Astrocyte of the spinal cord (primary cell): ENCODE measurements around the gene PVALEF.

Source experiments
- DNase-seq: peaks from one replicate; pipeline ENCODE4 v3.0.0; 2011; ENCODE audit warnings: low read depth, low spot score
- H3K4me3 ChIP-seq: 2 replicates; pipeline ENCODE4 v1.5.1; 2011; ENCODE audit warnings: low read depth, mild to moderate bottlenecking, low read length, moderate library complexity
- in situ Hi-C: cut with HindIII; loops from 2 replicates; pipeline ENCODE4 v1.10.0; 2017; ENCODE audit warnings: low sequenced_read_pairs
- TF ChIP-seq, protein P1 (sequence below): IDR thresholded peaks from 2 replicates; pipeline ENCODE4 v1.5.1; 2012; ENCODE audit warnings: low read depth, mild to moderate bottlenecking, low read length, inconsistent platforms

PVALEF gene

DNA sequence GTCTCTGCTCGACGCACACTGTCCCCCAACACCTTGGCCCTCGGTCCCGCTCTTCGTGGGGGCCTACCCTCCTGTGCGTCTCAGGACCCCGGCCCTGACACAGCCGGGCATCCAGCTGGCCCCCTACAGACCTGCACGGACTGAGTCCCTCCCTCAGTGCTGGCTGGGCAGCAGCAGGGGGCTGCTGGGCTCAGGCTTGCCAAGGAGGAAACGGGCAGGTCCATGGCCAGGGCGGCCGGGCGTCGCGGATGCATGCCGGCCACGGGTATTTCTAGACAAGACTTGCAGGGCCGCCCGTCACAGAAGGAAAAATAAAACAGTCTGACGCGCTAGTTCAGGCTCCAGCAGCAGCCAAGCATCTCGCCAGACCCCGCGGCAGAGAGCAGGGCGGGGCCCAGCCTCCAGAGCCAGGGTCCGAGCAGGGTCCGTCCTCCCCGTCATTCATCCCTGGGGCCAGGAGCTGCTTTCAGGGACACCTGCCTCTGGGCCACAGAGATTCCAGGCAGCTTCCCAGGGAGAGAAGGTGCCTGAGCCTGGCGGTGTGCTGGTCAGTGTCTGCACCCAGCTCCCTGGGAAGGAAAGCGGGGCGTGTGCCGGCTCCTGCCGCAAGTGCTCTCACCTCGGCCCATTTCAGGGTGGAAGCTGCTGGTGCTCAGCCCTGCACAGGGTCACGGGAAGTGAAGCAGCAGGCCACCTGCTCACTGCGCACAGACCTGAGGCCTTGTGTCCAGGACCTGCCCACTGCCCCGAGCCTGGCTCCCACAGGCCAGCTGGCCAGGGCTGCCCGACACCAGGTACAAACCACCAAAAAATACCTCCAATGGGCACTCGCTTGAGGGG lies 7.2 kb upstream of the PVALEF start:
- in situ Hi-C loops, result no loop called here
- DNase-seq, result no peak
- TF ChIP-seq, protein P1, sequence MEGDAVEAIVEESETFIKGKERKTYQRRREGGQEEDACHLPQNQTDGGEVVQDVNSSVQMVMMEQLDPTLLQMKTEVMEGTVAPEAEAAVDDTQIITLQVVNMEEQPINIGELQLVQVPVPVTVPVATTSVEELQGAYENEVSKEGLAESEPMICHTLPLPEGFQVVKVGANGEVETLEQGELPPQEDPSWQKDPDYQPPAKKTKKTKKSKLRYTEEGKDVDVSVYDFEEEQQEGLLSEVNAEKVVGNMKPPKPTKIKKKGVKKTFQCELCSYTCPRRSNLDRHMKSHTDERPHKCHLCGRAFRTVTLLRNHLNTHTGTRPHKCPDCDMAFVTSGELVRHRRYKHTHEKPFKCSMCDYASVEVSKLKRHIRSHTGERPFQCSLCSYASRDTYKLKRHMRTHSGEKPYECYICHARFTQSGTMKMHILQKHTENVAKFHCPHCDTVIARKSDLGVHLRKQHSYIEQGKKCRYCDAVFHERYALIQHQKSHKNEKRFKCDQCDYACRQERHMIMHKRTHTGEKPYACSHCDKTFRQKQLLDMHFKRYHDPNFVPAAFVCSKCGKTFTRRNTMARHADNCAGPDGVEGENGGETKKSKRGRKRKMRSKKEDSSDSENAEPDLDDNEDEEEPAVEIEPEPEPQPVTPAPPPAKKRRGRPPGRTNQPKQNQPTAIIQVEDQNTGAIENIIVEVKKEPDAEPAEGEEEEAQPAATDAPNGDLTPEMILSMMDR, result no peak
- H3K4me3 ChIP-seq, result no peak overlapping the region

DNA sequence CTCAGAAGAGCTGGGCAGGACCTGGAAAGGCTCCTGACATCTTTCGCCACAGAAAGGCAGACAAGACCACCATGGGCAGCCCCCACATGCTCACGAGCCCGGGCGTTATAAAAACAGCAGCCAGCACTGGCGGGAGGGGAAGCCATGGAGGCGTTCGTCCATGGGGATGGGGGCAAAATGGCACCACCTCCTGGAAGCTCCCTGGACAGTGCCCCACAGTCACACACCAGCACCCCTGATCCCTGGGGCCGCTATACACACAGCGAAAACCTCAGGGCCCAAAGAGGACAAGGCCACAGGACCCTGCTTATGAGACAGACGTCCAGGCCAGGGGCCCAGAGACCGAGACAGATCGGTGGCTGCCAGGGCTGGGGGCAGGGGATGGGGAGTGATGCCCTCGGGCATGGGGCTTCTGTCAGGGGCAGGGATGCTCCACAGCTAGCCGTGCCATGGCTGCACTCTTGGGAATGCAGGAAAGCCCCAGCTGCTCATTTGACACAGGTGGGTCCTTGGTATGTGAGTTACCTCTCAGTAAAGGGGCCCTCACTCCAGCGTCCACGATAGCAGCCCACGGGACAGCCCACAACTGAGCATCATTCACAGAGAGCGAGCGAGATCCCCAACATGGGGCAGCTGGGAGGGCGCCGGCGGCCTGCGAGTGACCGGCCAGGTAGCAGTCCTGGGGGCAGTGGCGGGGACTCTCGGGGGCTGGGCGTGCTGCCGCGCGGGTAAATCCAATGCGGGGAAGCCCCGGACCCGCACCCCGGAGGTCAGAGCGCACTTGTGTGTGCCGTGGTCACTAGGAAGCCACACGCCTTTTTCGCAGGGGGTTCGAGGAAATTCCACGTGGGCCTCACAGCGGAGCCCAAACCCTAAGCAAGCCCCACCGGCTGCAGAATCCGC lies 6.4 kb upstream of the PVALEF start:
- no peak for DNase-seq
- no peak overlapping the region for H3K4me3 ChIP-seq
- TF ChIP-seq, protein P1, result no peak
- in situ Hi-C loops, result no loop called here

DNA sequence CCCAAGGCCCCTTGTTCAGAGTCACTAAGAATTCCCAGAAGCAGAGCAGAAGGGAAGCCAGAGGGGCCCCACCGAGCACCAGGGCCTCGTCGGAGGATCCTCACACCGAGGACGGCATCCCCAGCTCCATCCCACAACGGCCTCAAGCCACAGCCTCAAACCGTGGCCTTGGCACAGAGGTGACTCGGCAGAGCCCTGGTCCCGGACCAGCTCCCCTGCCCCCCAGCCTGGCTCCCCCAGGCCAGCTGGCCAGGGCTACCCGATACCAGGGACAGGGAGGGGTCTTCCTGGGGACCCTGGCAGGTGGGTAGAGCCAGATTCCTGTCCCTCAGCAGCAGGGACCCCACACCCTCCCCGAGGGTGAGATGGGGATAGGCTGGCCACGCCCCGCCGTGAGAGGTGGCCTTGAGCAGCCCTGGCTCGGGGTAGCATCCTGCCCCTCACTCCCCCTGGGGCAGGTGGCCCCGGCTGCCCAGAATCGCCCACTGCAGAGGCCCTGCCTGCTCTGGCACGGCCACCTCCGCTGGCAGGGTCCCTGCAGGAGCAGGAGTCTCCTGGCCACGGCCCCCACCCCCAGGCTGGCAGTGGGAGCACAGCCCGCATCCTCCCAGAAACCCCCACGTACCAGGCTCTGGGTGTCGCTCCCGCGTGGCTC lies 5.6 kb upstream of the PVALEF start:
- no peak overlapping the region for H3K4me3 ChIP-seq
- DNase-seq, result no peak
- TF ChIP-seq, protein P1, result no peak
- in situ Hi-C loops, result no loop called here

DNA sequence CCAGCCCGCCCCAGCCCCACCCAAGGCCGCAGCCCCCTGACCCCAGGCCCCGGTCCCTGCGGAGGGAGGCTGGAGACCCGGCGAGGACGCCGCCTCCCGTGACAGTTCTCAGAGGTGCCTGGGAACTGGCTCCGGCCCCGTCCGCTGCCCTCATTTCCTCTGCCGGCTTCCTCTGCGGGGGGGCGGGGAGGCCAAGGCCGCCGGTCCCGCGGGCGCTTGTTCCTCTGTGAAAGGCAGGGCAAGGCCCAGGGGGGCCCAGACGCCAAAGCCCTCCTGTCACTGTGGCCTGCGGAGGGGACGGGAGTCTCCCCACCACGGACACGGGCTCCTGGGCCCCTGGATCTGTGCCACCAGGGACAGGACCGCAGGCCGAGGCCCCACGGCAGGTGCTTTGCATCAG lies 5.0 kb upstream of the PVALEF start:
- in situ Hi-C loops, result no loop called here
- DNase-seq, result no peak
- no peak overlapping the region for H3K4me3 ChIP-seq
- TF ChIP-seq, protein P1, result no peak

DNA sequence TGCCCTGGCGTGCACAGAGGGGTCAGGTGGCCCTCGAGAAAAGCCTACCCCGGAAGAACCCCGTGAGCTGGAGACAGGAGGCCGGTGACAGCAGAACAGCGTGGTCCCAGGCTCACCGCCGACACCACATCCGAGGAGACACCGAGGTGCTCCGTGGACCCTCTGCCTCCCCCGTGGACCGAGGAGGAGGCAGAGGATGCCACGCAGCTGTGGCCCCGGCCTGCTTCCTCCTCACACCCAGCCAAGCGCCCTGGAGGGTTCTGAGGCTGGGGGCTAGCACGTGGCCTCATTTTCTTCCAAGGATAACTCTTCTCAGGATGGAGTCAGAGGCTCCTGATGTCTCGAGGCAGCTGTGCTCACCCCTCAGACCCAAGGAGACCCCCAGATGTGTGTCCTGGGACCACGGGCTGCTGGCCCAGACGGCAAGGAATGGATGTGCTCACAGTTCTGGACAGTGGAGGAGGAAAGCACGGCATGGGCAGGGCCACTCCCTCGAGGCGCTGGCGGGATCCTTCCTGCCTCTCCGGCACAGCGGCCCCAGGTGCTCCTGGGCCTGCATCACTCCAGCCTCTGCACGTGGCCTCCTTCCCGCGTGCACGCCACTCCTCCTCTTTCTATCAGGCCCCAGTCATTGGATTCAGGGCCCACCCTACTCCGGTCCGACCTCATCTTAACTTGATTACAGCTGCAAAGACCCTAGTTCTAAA lies 4.4 kb upstream of the PVALEF start:
- no peak for DNase-seq
- TF ChIP-seq, protein P1, result no peak
- H3K4me3 ChIP-seq, result no peak overlapping the region
- in situ Hi-C loops, result no loop called here

DNA sequence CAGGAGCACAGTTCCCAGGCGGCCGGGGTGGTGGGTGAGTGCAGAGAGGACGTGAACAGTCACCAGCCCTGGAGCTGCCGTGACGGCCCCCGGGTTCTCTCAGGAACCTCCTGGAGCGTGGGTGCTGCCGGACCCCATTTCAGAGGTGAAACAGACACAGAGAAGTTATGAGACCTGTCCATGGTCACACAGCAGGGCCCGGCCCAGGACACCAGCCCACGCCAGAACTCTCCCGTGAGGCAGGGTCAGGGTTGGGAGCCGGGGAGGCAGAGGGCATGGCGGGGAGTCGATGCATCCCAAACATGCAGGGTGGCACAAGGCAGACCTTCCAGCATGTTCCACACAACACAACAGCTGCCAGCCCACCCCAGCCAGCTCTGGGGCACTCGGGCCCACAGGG lies 3.8 kb upstream of the PVALEF start:
- DNase-seq, result no peak
- H3K4me3 ChIP-seq, result no peak overlapping the region
- in situ Hi-C loops, result no loop called here
- TF ChIP-seq, protein P1, result no peak
